ENCODE data around the gene NR1D2. TPM values are rescaled to one million over a fixed set of nuclear protein-coding genes. Genes with fewer than 3 reads are reported as not detected.

The NR1D2 gene
- total RNA-seq (2021) = 8.7 and 9.2 TPM in 2 replicates
- Bru-seq, nascent RNA = percentile 71 among the genes with signal in this experiment
- BruChase-seq, experiment 1, labeled RNA remaining after a 2-hour chase = percentile 78 among the genes with signal in this experiment
- percentile 80 among the genes with signal in this experiment for BruChase-seq, experiment 2, labeled RNA remaining after a 6-hour chase
- long read RNA-seq, full-length matches to known transcripts = 10 of 11 reads
- long read RNA-seq, partial matches to known transcripts = 0 of 11 reads
- long read RNA-seq, other reads (novel, unspliced or antisense) = 1 of 11 reads

GRCh38 chr3:23944861-23945662, at the start of gene NR1D2:
TSS of gene NR1D2 (plus strand) at chr3:23945286. CDS start at chr3:23945579, 293 bp downstream.
- CTCF ChIA-PET = no interaction called here
- TF ChIP-seq EZH2 (IDR thresholded peaks at IDR 0.05; ENCODE audit: borderline replicate concordance, low read depth, low read length, poor library complexity, severe bottlenecking) (no peak), CTCF (conservative IDR thresholded peaks at IDR 0.05; ENCODE audit: low read depth, low read length) (no peak)
- POLR2A ChIA-PET (ENCODE audit: low non-redundant PET) = no interaction called here
- peak; percentile 81 for DNase-seq (ENCODE audit: low spot score)
- Histone ChIP-seq H3K27me3 (replicated peaks; ENCODE audit: insufficient read depth, low read depth, low read length, poor library complexity) (no peaks in the 10 kb centered on the region), H3K4me1 (ENCODE audit: insufficient read depth, low read length, poor library complexity, severe bottlenecking) (peaks cover 7% of the 10 kb centered on the region), H3K9me3 (ENCODE audit: low read depth, low read length, poor library complexity, severe bottlenecking) (no peaks in the 10 kb centered on the region), H3K4me3 (ENCODE audit: low read depth, low read length, poor library complexity, severe bottlenecking) (peak within 1 kb of the TSS; percentile 66), H3K27ac (ENCODE audit: low read depth, low read length, poor library complexity, severe bottlenecking) (peak within 1 kb of the TSS; percentile 87), H3K36me3 (ENCODE audit: insufficient read depth, low read length, poor library complexity, severe bottlenecking) (no peaks in the 10 kb centered on the region)
- intact Hi-C loops (cut with micrococcal nuclease; ENCODE audit: unreplicated experiment) = loop anchor here (2.0 kb wide), 1 partner anchor 22 kb away; no protein-coding TSS in a partner anchor
- BruUV-seq (replicated peaks) = no TSS peak

GRCh38 chr3:23900744-23901143, 44.3 kb upstream of the NR1D2 start:
- Histone ChIP-seq H3K4me3 (ENCODE audit: low read depth, low read length, poor library complexity, severe bottlenecking) (no peak overlapping the region), H3K9me3 (ENCODE audit: low read depth, low read length, poor library complexity, severe bottlenecking) (no peaks in the 10 kb centered on the region), H3K36me3 (ENCODE audit: insufficient read depth, low read length, poor library complexity, severe bottlenecking) (peaks cover 41% of the 10 kb centered on the region), H3K4me1 (ENCODE audit: insufficient read depth, low read length, poor library complexity, severe bottlenecking) (peaks cover 15% of the 10 kb centered on the region), H3K27me3 (replicated peaks; ENCODE audit: insufficient read depth, low read depth, low read length, poor library complexity) (no peaks in the 10 kb centered on the region), H3K27ac (ENCODE audit: low read depth, low read length, poor library complexity, severe bottlenecking) (no peak overlapping the region)
- BruUV-seq (replicated peaks) = no TSS peak
- intact Hi-C loops (cut with micrococcal nuclease; ENCODE audit: unreplicated experiment) = no loop called here
- TF ChIP-seq CTCF (conservative IDR thresholded peaks at IDR 0.05; ENCODE audit: low read depth, low read length) (peak; percentile 31; the same call in 1 of the 2 replicates), EZH2 (IDR thresholded peaks at IDR 0.05; ENCODE audit: borderline replicate concordance, low read depth, low read length, poor library complexity, severe bottlenecking) (no peak)
- CTCF ChIA-PET = no interaction called here
- peak; percentile 66 for DNase-seq (ENCODE audit: low spot score)
- POLR2A ChIA-PET (ENCODE audit: low non-redundant PET) = interaction anchor here (0.7 kb wide), 1 partner anchor 822 kb away, joined by 8 read pairs; no protein-coding TSS in a partner anchor

- no peak for TF ChIP-seq CTCF (conservative IDR thresholded peaks at IDR 0.05; ENCODE audit: low read depth, low read length)
- TF ChIP-seq EZH2 (IDR thresholded peaks at IDR 0.05; ENCODE audit: borderline replicate concordance, low read depth, low read length, poor library complexity, severe bottlenecking) = no peak
- Histone ChIP-seq H3K9me3 (ENCODE audit: low read depth, low read length, poor library complexity, severe bottlenecking) (no peaks in the 10 kb centered on the region), H3K4me3 (ENCODE audit: low read depth, low read length, poor library complexity, severe bottlenecking) (no peak overlapping the region), H3K27ac (ENCODE audit: low read depth, low read length, poor library complexity, severe bottlenecking) (no peak overlapping the region), H3K36me3 (ENCODE audit: insufficient read depth, low read length, poor library complexity, severe bottlenecking) (peaks cover 37% of the 10 kb centered on the region), H3K4me1 (ENCODE audit: insufficient read depth, low read length, poor library complexity, severe bottlenecking) (peaks cover 15% of the 10 kb centered on the region), H3K27me3 (replicated peaks; ENCODE audit: insufficient read depth, low read depth, low read length, poor library complexity) (no peaks in the 10 kb centered on the region)
- no TSS peak for BruUV-seq (replicated peaks)
- intact Hi-C loops (cut with micrococcal nuclease; ENCODE audit: unreplicated experiment) = no loop called here
- DNase-seq (ENCODE audit: low spot score) = no peak
- ChIA-PET POLR2A (ENCODE audit: low non-redundant PET) (no interaction called here), CTCF (no interaction called here)
Measured at GRCh38 chr3:23904545-23904944, 40.5 kb upstream of the NR1D2 start.

All from A673 (cell line).